CD4-positive, alpha-beta T cell treated with Interleukin-12 subunit alpha and Interleukin-12 subunit beta, for 1 hour (primary cell): Measurements from ENCODE around the gene SORBS2.
A peak's percentile ranks its signal among the peaks of the same experiment; 100 is the strongest.

ENCODE experiments used
- DNase-seq: peaks from one replicate; pipeline ENCODE4 v3.0.0-alpha.2; 2020

SORBS2 gene

DNA sequence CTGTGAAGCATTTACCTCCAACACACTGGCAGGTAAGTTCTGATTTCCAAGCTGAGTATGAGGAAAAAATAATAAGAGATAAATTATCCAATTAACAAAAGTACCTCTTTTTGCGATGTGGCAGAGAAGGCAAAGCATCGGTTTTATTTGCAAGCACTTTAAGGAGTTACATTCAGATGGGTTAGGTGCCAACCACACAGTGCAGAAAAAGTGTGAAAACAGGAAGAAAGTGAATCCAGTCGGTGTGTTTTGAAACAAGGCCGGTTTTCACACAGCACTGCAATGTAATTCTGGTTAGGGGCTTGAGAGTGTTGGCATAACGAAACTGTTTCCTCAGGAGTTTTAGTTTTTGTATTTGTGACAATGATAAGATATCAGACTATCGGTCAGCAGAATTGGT lies 145.8 kb downstream of the SORBS2 start:
- no peak for DNase-seq

GRCh38 chr4:185665655-185666054 lies 146.3 kb downstream of the SORBS2 start:
- DNase-seq: no peak

DNA sequence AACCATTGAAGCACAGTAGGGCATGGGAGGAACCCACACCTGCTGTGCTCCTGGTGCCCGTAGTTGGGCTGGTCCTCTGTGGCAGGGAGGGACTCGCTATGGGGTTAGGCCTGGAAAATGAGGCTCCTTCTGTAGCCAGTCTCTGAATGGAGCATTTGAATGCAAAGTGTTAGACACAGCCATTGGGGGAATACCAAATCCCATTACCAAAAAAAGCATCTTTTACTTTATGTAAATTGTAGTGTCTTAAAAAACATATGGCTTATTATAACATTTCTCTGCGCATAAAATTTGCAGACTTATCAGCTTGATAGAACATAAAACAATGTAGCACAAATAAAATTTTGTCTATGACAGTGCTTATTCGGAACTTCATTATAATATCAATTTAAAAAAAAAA lies 147.5 kb downstream of the SORBS2 start:
- DNase-seq: no peak

DNA sequence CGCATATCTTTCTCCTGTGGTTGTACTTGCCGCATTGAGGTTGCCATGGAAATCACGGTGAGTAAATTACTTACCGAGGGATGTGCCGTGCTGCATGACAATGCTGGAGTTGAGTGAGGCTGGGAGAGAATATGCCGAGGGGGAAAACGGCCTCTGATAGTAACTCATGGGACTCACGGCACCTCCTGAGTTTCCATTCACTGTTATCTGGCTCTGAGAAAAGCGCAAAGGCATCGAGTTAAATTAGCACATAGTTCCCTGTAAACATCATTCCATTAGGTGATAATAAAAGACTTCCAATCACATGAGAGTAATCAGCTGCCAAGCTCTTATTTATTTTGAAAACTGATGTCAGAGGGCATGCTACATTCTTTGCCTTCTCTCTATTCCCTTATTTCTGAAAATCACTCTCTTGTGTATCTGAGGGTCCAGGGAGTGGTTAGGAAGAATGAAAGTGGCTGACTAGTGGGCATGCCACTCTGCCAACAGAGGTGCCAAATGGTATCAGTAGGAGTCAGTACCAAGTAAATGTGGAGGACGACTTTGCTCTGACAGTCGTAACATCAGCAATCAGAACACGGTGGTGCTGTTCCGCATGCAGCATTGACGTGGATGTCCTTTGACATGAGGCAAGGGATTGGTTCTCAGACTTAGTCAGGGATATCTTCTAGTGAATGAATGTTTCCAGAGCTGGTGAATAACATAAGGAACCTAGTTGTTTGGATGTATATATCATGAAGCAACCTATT lies 149.8 kb downstream of the SORBS2 start:
- no peak for DNase-seq

GRCh38 chr4:185660340-185660739 lies 151.7 kb downstream of the SORBS2 start:
- DNase-seq: no peak

- no peak for DNase-seq
Observed at GRCh38 chr4:185657699-185658098, 154.3 kb downstream of the SORBS2 start.

- DNase-seq: no peak
Observed at GRCh38 chr4:185657183-185657582, 154.8 kb downstream of the SORBS2 start.

DNA sequence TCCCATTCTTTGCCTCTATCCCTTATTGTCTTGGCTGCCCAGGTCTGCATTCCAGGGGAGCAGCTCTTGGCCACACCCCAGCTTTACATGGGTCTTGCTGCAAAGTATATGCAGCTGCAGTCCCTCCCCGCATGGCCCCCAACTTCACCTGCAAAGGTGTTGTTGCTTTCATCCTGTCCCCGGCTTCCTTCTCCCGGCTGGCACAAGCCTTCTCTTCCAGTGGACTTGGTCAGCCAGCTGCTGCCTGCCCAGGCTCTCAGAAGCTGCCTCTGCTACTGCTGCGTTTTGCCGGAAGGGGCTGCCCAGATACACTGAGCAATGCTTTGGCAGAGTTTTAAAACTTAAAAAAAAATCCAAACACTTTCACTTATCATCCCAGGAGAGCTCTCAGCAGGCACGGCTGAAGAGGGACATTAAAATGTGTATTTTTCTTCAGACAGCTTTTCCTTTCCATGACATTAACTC lies 155.5 kb downstream of the SORBS2 start:
- DNase-seq: no peak

- DNase-seq: no peak
Observed at GRCh38 chr4:185654965-185655554, 156.9 kb downstream of the SORBS2 start.

- DNase-seq: no peak
Observed at GRCh38 chr4:185654311-185654710, 157.7 kb downstream of the SORBS2 start.

DNA sequence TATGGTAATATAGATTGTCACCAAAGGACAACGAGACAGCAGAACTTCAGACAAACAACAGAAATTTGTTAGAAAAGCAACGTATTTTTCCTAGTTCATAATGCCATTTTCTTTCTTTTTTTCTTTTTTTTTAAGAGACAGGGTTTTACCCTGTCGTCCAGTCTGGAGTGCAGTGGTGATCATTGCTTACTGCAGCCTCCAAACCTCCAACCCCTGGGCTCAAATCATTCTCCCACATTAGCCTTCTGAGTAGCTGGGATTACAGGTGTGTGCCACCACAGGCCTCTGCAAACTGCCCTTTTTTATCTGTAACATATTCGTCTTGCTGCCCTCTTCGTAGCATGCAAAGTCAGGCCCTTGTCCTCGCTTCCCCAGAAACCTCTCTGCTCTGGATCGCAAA lies 160.1 kb downstream of the SORBS2 start:
- DNase-seq: no peak

GRCh38 chr4:185651137-185651677 lies 160.8 kb downstream of the SORBS2 start:
- no peak for DNase-seq

GRCh38 chr4:185648631-185649030 lies 163.4 kb downstream of the SORBS2 start:
- DNase-seq: no peak

DNA sequence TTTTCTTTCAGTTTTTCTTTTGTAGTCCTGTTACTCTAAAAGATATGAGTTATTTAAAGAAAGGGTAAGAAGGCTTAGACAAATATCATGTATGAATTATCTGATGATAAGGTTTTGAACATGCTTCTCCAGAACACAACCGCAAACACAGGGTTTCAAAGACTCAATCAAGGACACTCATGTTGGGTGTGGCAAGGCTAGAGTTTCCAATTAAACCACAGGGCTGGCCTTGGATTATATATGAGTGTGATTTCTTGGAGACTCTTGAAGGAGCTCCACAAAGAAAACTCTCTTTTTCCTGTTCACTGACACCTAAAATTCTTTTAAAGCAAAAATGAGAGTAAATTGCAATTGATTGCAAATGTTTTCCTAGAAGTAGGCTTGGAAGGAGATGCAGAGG lies 166.6 kb downstream of the SORBS2 start:
- no peak for DNase-seq

DNA sequence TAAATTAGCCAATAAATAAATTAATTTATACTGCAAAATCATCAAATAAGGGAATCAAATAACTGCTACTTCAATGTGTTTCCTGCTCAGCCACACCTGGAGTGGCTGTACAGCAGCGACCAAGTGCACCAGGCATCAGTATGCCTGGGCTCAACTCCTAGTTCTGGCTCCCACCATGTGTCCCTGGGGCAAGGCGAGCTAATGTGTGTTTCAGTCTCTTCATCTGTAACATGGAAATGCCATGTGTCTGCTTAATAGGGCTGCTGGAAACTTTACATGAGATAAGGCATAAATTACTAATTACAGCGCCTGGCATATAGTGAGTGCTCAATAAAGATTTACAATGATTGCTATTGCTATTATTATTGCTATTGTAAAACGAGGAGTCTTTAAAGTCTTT lies 167.6 kb downstream of the SORBS2 start:
- DNase-seq: no peak

DNA sequence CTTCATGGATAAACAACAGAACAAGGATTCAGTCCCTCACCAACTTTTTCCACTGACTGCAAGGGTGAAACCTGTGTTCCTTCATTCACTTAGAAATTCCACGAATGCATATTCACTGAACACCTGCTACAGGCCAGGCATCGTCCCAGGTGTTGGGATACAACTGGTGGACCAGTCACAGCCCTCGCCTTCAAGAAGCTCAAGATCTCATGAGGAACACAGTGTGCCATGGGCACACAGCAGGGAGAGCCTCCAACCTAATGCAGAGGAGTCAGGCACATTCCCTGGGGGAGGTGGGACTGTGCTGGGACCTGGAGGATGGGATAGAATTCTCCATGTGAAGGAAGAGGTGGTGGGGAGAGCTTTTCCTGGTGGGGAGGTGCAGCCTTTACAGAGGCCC lies 169.1 kb downstream of the SORBS2 start:
- no peak for DNase-seq

DNA sequence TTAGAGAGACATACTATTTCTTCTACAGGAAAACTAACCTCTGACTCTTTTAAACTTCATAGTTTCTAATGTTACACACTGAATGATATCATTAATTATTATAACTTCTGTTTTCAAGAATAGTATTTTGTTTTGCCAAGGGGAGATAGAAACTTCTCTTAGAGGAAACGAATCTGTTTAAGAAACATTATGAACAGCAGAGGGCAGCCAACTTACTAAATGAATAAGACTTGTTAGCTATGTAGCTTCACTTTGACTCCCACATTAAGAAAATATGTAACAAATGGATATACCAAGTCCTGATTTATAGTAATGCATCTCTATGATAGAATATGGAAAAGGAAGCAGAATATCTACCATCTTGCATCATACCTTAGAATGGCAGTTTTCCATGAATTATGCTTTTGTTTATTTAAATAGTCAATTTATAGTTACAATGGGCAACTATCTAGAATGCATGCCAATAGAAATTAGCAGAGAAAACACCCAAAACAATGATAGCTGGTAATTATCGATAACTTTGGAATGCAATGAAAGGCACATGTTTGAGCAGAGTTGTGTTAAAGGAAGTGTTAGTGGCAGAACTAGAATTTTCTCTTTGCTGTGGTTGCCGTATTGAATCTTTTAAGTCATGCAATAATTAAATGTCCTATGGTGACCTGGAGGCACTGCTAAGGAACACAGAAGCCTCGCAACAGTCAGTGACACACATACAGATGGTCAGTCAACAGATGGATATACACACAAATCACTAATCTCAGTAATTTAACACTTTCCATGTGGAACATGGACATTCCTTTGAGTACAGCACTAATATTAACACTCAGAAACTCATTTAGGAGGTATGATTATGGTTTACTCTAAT lies 171.0 kb downstream of the SORBS2 start:
- peak; percentile 18 for DNase-seq

GRCh38 chr4:185638548-185639301 lies 173.3 kb downstream of the SORBS2 start:
- DNase-seq: no peak

DNA sequence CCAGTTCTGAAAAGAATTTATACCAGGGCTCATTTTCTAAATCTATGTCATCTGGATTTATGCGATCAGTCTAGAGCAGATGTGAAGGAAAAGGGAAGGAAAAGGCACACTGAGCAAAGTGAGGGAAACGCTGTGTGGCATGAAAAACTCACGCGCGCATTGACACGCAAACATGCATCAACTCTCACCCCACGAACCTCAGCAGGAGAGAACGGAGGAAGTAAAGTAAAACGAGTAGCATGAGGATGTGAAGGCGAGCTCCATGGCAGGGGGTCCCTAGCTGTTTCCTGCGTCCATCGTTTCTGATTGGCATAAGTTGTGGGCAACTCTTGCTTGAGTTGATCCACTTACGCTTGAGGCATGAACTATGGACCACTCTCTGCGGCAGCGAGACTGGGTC lies 173.9 kb downstream of the SORBS2 start:
- no peak for DNase-seq

DNA sequence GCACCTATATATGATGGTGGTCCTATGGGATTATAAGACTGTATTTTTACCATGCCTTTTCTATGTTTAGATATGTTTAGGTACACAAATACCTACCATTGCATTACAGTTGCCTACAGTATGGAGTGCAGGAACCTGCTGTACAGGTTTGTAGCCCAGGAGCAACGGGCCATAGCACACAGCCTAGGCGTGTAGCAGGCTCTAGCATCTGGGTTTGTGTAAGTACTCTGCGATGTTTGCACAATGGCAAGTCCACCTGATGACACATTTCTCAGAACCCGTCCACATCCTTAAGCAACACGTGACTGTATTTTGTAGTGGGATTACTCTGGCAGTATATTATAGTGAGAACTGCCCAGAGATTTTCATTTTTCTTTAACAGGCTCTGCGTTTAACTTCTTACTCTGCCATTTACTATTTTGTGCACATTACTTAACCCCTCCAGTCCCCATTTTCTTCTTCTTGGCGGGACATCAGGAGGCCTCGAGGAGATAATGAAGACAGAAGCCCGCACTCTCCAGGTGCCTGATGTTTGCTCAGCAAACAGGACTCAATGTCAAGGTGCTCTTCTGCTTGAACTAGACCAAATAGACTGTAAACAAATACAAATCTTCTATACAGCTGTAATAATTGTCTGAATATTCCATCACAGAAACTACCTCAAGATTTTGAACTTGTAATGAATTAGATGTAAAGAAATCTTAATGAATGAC lies 174.7 kb downstream of the SORBS2 start:
- DNase-seq: no peak

GRCh38 chr4:185634066-185634652 lies 177.8 kb downstream of the SORBS2 start:
- no peak for DNase-seq

GRCh38 chr4:185626798-185627197 lies 185.2 kb downstream of the SORBS2 start:
- DNase-seq: no peak
